MM.1S (cell line): ENCODE data around the gene ECHS1.

Source experiments
- DNase-seq: peaks from one replicate; pipeline ENCODE4 v3.0.0-alpha.2; 2015
- H2AFZ ChIP-seq: fragments of 300-600 bp; sonication (generic); 2 replicates; pipeline ENCODE4 v1.6.0; 2016; ENCODE audit warnings: antibody characterized with exemption, low read length
- H3F3A ChIP-seq: fragments of 300-600 bp; sonication (generic); 2 replicates; pipeline ENCODE4 v1.6.1; 2016; ENCODE audit warnings: mild to moderate bottlenecking, antibody characterized with exemption, low read length, moderate library complexity, mixed read lengths; ENCODE audit not compliant: insufficient read depth
- H3K27ac ChIP-seq: fragments of 300-600 bp; sonication (generic); 2 replicates; pipeline ENCODE4 v1.5.1; 2016; ENCODE audit warnings: mild to moderate bottlenecking, low read length
- H3K27me3 ChIP-seq: fragments of 300-600 bp; sonication (generic); replicated peaks from 2 replicates; pipeline ENCODE4 v1.6.0; 2016; ENCODE audit warnings: low read length; ENCODE audit not compliant: insufficient read depth
- H3K36me3 ChIP-seq: fragments of 300-600 bp; sonication (generic); replicated peaks from 2 replicates; pipeline ENCODE4 v1.6.1; 2016; ENCODE audit warnings: mild to moderate bottlenecking, low read length, mixed read lengths; ENCODE audit not compliant: insufficient read depth
- H3K4me1 ChIP-seq: fragments of 300-600 bp; sonication (generic); 2 replicates; pipeline ENCODE4 v1.6.1; 2016; ENCODE audit warnings: low read length, mixed read lengths
- H3K4me2 ChIP-seq: fragments of 300-600 bp; sonication (generic); 2 replicates; pipeline ENCODE4 v1.6.0; 2016; ENCODE audit warnings: low read depth, low read length
- H3K4me3 ChIP-seq: fragments of 300-600 bp; sonication (generic); 2 replicates; pipeline ENCODE4 v1.5.1; 2016; ENCODE audit warnings: low read length, mixed read lengths
- H3K79me2 ChIP-seq: fragments of 300-600 bp; sonication (generic); 2 replicates; pipeline ENCODE4 v1.6.1; 2016; ENCODE audit warnings: mixed run types, low read length, mixed read lengths
- H3K9ac ChIP-seq: fragments of 300-600 bp; sonication (generic); 2 replicates; pipeline ENCODE4 v1.6.1; 2016; ENCODE audit warnings: low read length, mixed read lengths
- H3K9me2 ChIP-seq: fragments of 300-600 bp; sonication (generic); replicated peaks from 2 replicates; pipeline ENCODE4 v1.6.1; 2016; ENCODE audit warnings: mild to moderate bottlenecking, low read length, mixed read lengths; ENCODE audit not compliant: insufficient read depth
- H3K9me3 ChIP-seq: fragments of 300-600 bp; sonication (generic); replicated peaks from 2 replicates; pipeline ENCODE4 v1.6.1; 2016; ENCODE audit warnings: mild to moderate bottlenecking, low read length, mixed read lengths; ENCODE audit not compliant: insufficient read depth
- H4K20me1 ChIP-seq: fragments of 300-600 bp; sonication (generic); 2 replicates; pipeline ENCODE4 v1.6.1; 2016; ENCODE audit warnings: mild to moderate bottlenecking, low read length, moderate library complexity, mixed read lengths; ENCODE audit not compliant: insufficient read depth
- CTCF ChIP-seq: fragments of 300-600 bp; sonication (generic); IDR thresholded peaks from 2 replicates; pipeline ENCODE4 v1.5.1; 2016; ENCODE audit warnings: antibody characterized with exemption, low read length, mixed read lengths
- EZH2 ChIP-seq: fragments of 300-600 bp; sonication (generic); optimal IDR thresholded peaks from 2 replicates; pipeline ENCODE3; 2017; ENCODE audit warnings: low read depth, mild to moderate bottlenecking, antibody characterized with exemption, low read length, mixed read lengths
- EZH2phosphoT487 ChIP-seq: fragments of 300-600 bp; sonication (generic); IDR thresholded peaks from 2 replicates; pipeline ENCODE4 v1.6.1; 2018; ENCODE audit warnings: antibody characterized with exemption, low read length

Gene ECHS1

GRCh38 chr10:133355266-133355665, 17.9 kb downstream of the ECHS1 start:
- DNase-seq, result no peak
- Histone ChIP-seq H3K9me3 (no peaks in the 10 kb centered on the region), H4K20me1 (no peaks in the 10 kb centered on the region), H3K4me1 (no peaks in the 10 kb centered on the region), H3F3A (no peaks in the 10 kb centered on the region), H3K27ac (no peak overlapping the region), H2AFZ (no peak overlapping the region), H3K4me3 (no peak overlapping the region), H3K27me3 (peaks cover 28% of the 10 kb centered on the region), H3K36me3 (no peaks in the 10 kb centered on the region), H3K9me2 (no peaks in the 10 kb centered on the region), H3K4me2 (no peak overlapping the region), H3K79me2 (no peaks in the 10 kb centered on the region), H3K9ac (no peak overlapping the region)
- TF ChIP-seq EZH2, result no peak
- no peak for TF ChIP-seq CTCF
- no peak for TF ChIP-seq EZH2phosphoT487

GRCh38 chr10:133354672-133355240, 18.4 kb downstream of the ECHS1 start:
- H4K20me1 ChIP-seq, result no peaks in the 10 kb centered on the region
- no peaks in the 10 kb centered on the region for H3F3A ChIP-seq
- H3K4me2 ChIP-seq, result no peak overlapping the region
- no peak overlapping the region for H2AFZ ChIP-seq
- H3K36me3 ChIP-seq, result no peaks in the 10 kb centered on the region
- H3K27me3 ChIP-seq, result peaks cover 28% of the 10 kb centered on the region
- H3K4me3 ChIP-seq, result no peak overlapping the region
- TF ChIP-seq EZH2 (no peak), CTCF (no peak), EZH2phosphoT487 (no peak)
- no peaks in the 10 kb centered on the region for H3K9me2 ChIP-seq
- H3K79me2 ChIP-seq, result no peaks in the 10 kb centered on the region
- no peaks in the 10 kb centered on the region for H3K9me3 ChIP-seq
- no peak overlapping the region for H3K27ac ChIP-seq
- no peaks in the 10 kb centered on the region for H3K4me1 ChIP-seq
- no peak for DNase-seq
- no peak overlapping the region for H3K9ac ChIP-seq

- no peaks in the 10 kb centered on the region for H3K79me2 ChIP-seq
- no peaks in the 10 kb centered on the region for H3K9me2 ChIP-seq
- no peak overlapping the region for H3K4me2 ChIP-seq
- H3F3A ChIP-seq, result no peaks in the 10 kb centered on the region
- no peaks in the 10 kb centered on the region for H4K20me1 ChIP-seq
- H3K9ac ChIP-seq, result no peak overlapping the region
- no peak overlapping the region for H2AFZ ChIP-seq
- no peak for TF ChIP-seq EZH2phosphoT487
- no peak overlapping the region for H3K4me3 ChIP-seq
- H3K4me1 ChIP-seq, result no peaks in the 10 kb centered on the region
- H3K9me3 ChIP-seq, result no peaks in the 10 kb centered on the region
- H3K36me3 ChIP-seq, result no peaks in the 10 kb centered on the region
- H3K27ac ChIP-seq, result no peak overlapping the region
- no peak for DNase-seq
- H3K27me3 ChIP-seq, result peaks cover 28% of the 10 kb centered on the region
Observed at GRCh38 chr10:133353988-133354605, 19.1 kb downstream of the ECHS1 start.
